Neural cell (in vitro differentiated cells): ENCODE measurements around the gene RGS18. TPM values are rescaled to one million over a fixed set of nuclear protein-coding genes. Genes with fewer than 3 reads are reported as not detected.

Experiments
- H2AFZ ChIP-seq: fragments of 200-600, 300-800 bp; sonication (generic), shearing (Covaris generic); 2 replicates; pipeline ENCODE4 v1.6.0; 2014; ENCODE audit warnings: low read depth, mild to moderate bottlenecking, antibody characterized with exemption, low read length, moderate library complexity
- H3F3A ChIP-seq: fragments of 200-600 bp; shearing (Covaris generic); 2 replicates; pipeline ENCODE4 v1.6.1; 2016; ENCODE audit warnings: mild to moderate bottlenecking, moderate library complexity, mixed read lengths, antibody characterized with exemption, low read length; ENCODE audit not compliant: insufficient read depth, poor library complexity, severe bottlenecking
- H3K27ac ChIP-seq: fragments of 200-600, 300-800 bp; sonication (generic), shearing (Covaris generic); 2 replicates; pipeline ENCODE4 v1.5.1; 2014; ENCODE audit warnings: mild to moderate bottlenecking, low read length, moderate library complexity
- H3K27me3 ChIP-seq: fragments of 300-800, 200-600 bp; sonication (generic), shearing (Covaris generic); 2 replicates; pipeline ENCODE4 v1.6.0; 2014; ENCODE audit warnings: mild to moderate bottlenecking, low read depth, low read length, moderate library complexity; ENCODE audit not compliant: insufficient read depth
- H3K36me3 ChIP-seq: fragments of 300-800, 200-600 bp; sonication (generic), shearing (Covaris generic); 2 replicates; pipeline ENCODE4 v1.5.1; 2014; ENCODE audit warnings: mild to moderate bottlenecking, antibody characterized with exemption, low read length, moderate library complexity; ENCODE audit not compliant: insufficient read depth
- H3K4me2 ChIP-seq: fragments of 300-800, 200-600 bp; sonication (generic), shearing (Covaris generic); 2 replicates; pipeline ENCODE4 v1.6.0; 2014; ENCODE audit warnings: mild to moderate bottlenecking, low read length
- H3K4me3 ChIP-seq: fragments of 300-800, 200-600 bp; sonication (generic), shearing (Covaris generic); 2 replicates; pipeline ENCODE4 v1.5.1; 2014; ENCODE audit warnings: mild to moderate bottlenecking, low read length, moderate library complexity
- H3K79me2 ChIP-seq: fragments of 200-600 bp; shearing (Covaris generic); replicated peaks from 2 replicates; pipeline ENCODE4 v1.6.0; 2014; ENCODE audit warnings: mild to moderate bottlenecking, low read length, moderate library complexity; ENCODE audit not compliant: insufficient read depth
- H3K9ac ChIP-seq: fragments of 300-800, 200-600 bp; sonication (generic), shearing (Covaris generic); 2 replicates; pipeline ENCODE4 v1.6.1; 2016; ENCODE audit warnings: mild to moderate bottlenecking, low read length, mixed read lengths
- H3K9me2 ChIP-seq: fragments of 200-600 bp; shearing (Covaris generic); 2 replicates; pipeline ENCODE4 v1.6.1; 2016; ENCODE audit warnings: mild to moderate bottlenecking, low read length, mixed read lengths; ENCODE audit not compliant: insufficient read depth
- H3K9me3 ChIP-seq: fragments of 200-600, 300-800 bp; sonication (generic), shearing (Covaris generic); 2 replicates; pipeline ENCODE4 v1.6.1; 2016; ENCODE audit warnings: mild to moderate bottlenecking, mixed run types, low read length, moderate library complexity, mixed read lengths
- H4K20me1 ChIP-seq: fragments of 200-600 bp; shearing (Covaris generic); 2 replicates; pipeline ENCODE4 v1.6.1; 2016; ENCODE audit warnings: mild to moderate bottlenecking, mixed run types; ENCODE audit not compliant: insufficient read depth
- CTCF ChIP-seq: fragments of 450-650 bp; IDR thresholded peaks from 2 replicates; pipeline ENCODE4 v1.5.1; 2014; ENCODE audit warnings: antibody characterized with exemption, mild to moderate bottlenecking, moderate library complexity; ENCODE audit not compliant: poor library complexity, severe bottlenecking
- EP300 ChIP-seq: fragments of 450-650 bp; conservative IDR thresholded peaks from 2 replicates; pipeline ENCODE4 v1.6.1; 2014; ENCODE audit warnings: antibody characterized with exemption, mild to moderate bottlenecking, moderate library complexity; ENCODE audit not compliant: poor library complexity, severe bottlenecking
- EZH2 ChIP-seq: fragments of 200-600, 300-800 bp; shearing (Covaris generic), sonication (generic); IDR thresholded peaks from 2 replicates; pipeline ENCODE4 v1.6.1; 2014; ENCODE audit warnings: antibody characterized with exemption, low read length, borderline replicate concordance, mild to moderate bottlenecking; ENCODE audit not compliant: insufficient read depth, poor library complexity, severe bottlenecking
- MXI1 ChIP-seq: fragments of 450-650 bp; conservative IDR thresholded peaks from 2 replicates; pipeline ENCODE4 v1.6.1; 2014; ENCODE audit warnings: antibody characterized with exemption, mild to moderate bottlenecking; ENCODE audit not compliant: poor library complexity, severe bottlenecking
- POLR2AphosphoS5 ChIP-seq: IDR thresholded peaks from 2 replicates; pipeline ENCODE4 v1.6.1; 2012
- RAD21 ChIP-seq: fragments of 450-650 bp; conservative IDR thresholded peaks from 2 replicates; pipeline ENCODE4 v1.6.1; 2014; ENCODE audit warnings: antibody characterized with exemption, mild to moderate bottlenecking, moderate library complexity
- REST ChIP-seq: IDR thresholded peaks from 2 replicates; pipeline ENCODE4 v1.6.1; 2012; ENCODE audit warnings: borderline replicate concordance
- SMC3 ChIP-seq: fragments of 450-650 bp; conservative IDR thresholded peaks from 2 replicates; pipeline ENCODE4 v1.6.1; 2014; ENCODE audit warnings: antibody characterized with exemption, mild to moderate bottlenecking, moderate library complexity; ENCODE audit not compliant: poor library complexity
- TAF1 ChIP-seq: IDR thresholded peaks from 2 replicates; pipeline ENCODE4 v1.6.1; 2012; ENCODE audit warnings: low read depth
- polyA plus RNA-seq: library from polyadenylated mRNA; depleted of rRNA; stranded (reverse); fragments of >200 nt; gene quantifications from 2 replicates; pipeline ENCODE4 v1.2.3, GENCODE V29; 2014

Gene RGS18
- polyA plus RNA-seq, 1 donor from 2014 or later, result not detected

GRCh38 chr1:192151176-192151575 lies 7.1 kb upstream of the RGS18 start:
- H2AFZ ChIP-seq, result no peak overlapping the region
- TF ChIP-seq EZH2 (no peak), SMC3 (no peak), TAF1 (no peak), CTCF (no peak), POLR2AphosphoS5 (no peak), REST (no peak), MXI1 (no peak), RAD21 (no peak), EP300 (no peak)

GRCh38 chr1:192153276-192153675 lies 5.0 kb upstream of the RGS18 start:
- H3K9me3 ChIP-seq, result no peaks in the 10 kb centered on the region
- no peaks in the 10 kb centered on the region for H3K79me2 ChIP-seq
- H3F3A ChIP-seq, result no peaks in the 10 kb centered on the region
- H3K9me2 ChIP-seq, result no peaks in the 10 kb centered on the region
- no peaks in the 10 kb centered on the region for H3K27me3 ChIP-seq
- H3K4me2 ChIP-seq, result no peak overlapping the region
- H4K20me1 ChIP-seq, result no peaks in the 10 kb centered on the region
- H3K36me3 ChIP-seq, result no peaks in the 10 kb centered on the region
- H3K27ac ChIP-seq, result no peak overlapping the region
- TF ChIP-seq EP300 (no peak), MXI1 (no peak)
- H2AFZ ChIP-seq, result no peak overlapping the region
- no peak overlapping the region for H3K9ac ChIP-seq
- H3K4me3 ChIP-seq, result no peak overlapping the region

More at GRCh38 chr1:192151176-192151575, 7.1 kb upstream of the RGS18 start:
- Histone ChIP-seq H3K27ac (no peak overlapping the region), H4K20me1 (no peaks in the 10 kb centered on the region), H3K36me3 (no peaks in the 10 kb centered on the region), H3K9ac (no peak overlapping the region), H3K9me2 (no peaks in the 10 kb centered on the region), H3K9me3 (no peaks in the 10 kb centered on the region), H3K27me3 (no peaks in the 10 kb centered on the region), H3K79me2 (no peaks in the 10 kb centered on the region), H3K4me2 (no peak overlapping the region), H3K4me3 (no peak overlapping the region), H3F3A (no peaks in the 10 kb centered on the region)

GRCh38 chr1:192157067-192157466 lies 1.2 kb upstream of the RGS18 start:
- Histone ChIP-seq H3K27ac (no peak overlapping the region), H4K20me1 (no peaks in the 10 kb centered on the region), H3K27me3 (no peaks in the 10 kb centered on the region), H3K9me2 (no peaks in the 10 kb centered on the region), H3K4me3 (no peak overlapping the region), H3F3A (no peaks in the 10 kb centered on the region), H3K36me3 (no peaks in the 10 kb centered on the region), H3K9ac (no peak overlapping the region), H3K4me2 (no peak overlapping the region), H3K9me3 (no peaks in the 10 kb centered on the region), H3K79me2 (no peaks in the 10 kb centered on the region), H2AFZ (no peak overlapping the region)
- TF ChIP-seq CTCF (no peak), EP300 (no peak), RAD21 (no peak), POLR2AphosphoS5 (no peak), TAF1 (no peak), EZH2 (no peak), SMC3 (no peak), REST (no peak), MXI1 (no peak)
